ENCODE results near the gene MKNK2. TPM values are rescaled to one million over a fixed set of nuclear protein-coding genes. Genes with fewer than 3 reads are reported as not detected.

The MKNK2 gene
- total RNA-seq, 2 donors from 2014 or later, result 90.3 to 107 TPM

DNA sequence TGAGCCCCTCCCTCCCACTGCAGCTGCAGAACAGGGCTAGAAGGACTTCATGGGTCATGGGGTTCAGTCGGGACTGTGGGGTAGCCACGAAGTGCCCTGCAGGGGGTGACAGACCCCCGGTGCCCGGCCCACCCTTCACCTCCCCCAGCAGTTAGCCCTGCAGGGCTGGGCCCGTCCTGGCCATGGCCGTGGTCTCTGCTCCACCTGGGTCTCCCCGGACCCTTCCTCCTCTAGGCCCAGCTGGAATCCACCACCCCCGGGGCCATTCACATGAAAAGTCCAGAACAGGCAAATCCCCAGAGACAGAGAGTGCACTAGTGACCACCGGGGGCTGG is 17.3 kb downstream of the MKNK2 start:
- H3K9me3 ChIP-seq, result peaks cover 0 to 10% of the 10 kb centered on the region in 2 donors
- H3K36me3 ChIP-seq, result peaks cover 11% of the 10 kb centered on the region
- peak overlapping the region in 1 of 2 donors; percentile 95 for H3K27ac ChIP-seq
- TF ChIP-seq, protein P1, sequence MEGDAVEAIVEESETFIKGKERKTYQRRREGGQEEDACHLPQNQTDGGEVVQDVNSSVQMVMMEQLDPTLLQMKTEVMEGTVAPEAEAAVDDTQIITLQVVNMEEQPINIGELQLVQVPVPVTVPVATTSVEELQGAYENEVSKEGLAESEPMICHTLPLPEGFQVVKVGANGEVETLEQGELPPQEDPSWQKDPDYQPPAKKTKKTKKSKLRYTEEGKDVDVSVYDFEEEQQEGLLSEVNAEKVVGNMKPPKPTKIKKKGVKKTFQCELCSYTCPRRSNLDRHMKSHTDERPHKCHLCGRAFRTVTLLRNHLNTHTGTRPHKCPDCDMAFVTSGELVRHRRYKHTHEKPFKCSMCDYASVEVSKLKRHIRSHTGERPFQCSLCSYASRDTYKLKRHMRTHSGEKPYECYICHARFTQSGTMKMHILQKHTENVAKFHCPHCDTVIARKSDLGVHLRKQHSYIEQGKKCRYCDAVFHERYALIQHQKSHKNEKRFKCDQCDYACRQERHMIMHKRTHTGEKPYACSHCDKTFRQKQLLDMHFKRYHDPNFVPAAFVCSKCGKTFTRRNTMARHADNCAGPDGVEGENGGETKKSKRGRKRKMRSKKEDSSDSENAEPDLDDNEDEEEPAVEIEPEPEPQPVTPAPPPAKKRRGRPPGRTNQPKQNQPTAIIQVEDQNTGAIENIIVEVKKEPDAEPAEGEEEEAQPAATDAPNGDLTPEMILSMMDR (IDR thresholded peaks at IDR 0.05), result no peak
- DNase-seq (ENCODE audit: low spot score), result no peak
- H3K4me3 ChIP-seq, result no peak overlapping the region
- peaks cover 0 to 36% of the 10 kb centered on the region in 2 donors for H3K4me1 ChIP-seq
- no peaks in the 10 kb centered on the region for H3K27me3 ChIP-seq

DNA sequence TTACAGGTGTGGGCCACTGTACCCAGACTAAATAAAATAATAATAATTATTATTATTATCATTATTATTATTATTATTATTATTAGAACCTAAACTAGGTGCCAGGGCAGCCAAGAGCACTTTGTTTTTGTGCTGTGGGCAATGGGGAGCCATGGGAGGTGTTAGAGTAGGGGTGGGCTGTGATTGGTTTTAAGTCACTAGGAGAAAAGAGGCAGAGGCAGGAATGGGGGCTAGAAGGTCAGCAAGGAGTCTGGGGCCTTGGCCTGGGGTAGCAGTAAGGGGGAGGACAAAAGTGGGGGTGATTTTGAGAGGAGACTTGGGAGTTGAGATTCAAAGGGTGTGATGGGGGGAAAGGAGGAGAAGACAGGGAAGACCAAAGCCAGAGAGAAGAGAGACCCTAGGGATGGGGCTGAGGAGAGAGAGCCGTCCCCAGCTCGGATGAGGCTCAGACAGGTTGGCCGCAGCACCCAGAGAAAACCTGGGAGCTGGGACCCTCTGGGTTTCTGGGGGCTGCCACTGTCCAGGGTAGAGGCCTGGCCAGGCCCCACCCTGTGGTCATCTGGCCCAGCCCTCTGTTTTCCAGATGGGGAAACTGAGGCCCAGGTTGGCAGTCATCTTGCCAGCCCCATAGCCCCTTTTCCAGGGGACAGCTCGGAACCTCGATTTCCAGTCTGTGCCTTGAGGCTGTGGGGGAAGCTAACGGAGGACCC is 17.8 kb downstream of the MKNK2 start:
- peaks cover 5% of the 10 kb centered on the region for H3K36me3 ChIP-seq
- H3K27ac ChIP-seq, result peak overlapping the region; percentile 94 to 95
- TF ChIP-seq, protein P1 (IDR thresholded peaks at IDR 0.05), result no peak
- no peak for DNase-seq (ENCODE audit: low spot score)
- H3K4me1 ChIP-seq, result peaks cover 0 to 41% of the 10 kb centered on the region in 2 donors
- H3K4me3 ChIP-seq, result no peak overlapping the region
- H3K27me3 ChIP-seq, result no peaks in the 10 kb centered on the region
- peaks cover 0 to 10% of the 10 kb centered on the region in 2 donors for H3K9me3 ChIP-seq

DNA sequence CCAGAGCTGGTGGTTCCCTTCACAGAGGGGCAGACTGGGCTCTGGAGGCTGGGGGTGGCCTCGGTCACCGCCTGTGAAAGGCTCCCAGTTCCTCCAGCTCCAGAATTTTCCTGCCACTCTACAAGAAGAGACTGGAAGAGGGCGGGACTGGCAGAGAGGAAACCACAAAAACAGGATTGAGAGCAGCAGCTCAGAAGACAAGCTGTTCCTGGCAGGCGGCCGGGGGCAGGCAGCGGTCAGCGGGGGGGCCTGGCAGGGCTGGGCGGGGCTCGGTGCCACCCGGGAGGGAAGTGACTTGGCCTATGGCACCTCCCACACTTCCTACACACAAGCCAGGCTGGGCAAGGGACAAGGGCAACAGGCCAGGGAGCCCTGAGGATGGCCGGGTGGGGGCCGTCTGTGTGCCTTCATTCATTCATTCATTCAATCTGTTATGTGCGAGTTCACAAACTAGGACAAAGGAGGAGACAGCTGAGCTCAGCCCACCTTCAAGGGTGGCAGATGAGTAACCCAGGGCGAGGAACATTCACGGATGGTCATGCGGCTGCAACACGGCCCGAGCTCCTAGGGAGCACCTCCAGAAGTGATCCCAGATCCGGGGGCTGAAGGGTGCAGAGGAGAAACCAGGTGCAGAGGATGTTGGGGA is 18.6 kb downstream of the MKNK2 start:
- TF ChIP-seq, protein P1 (IDR thresholded peaks at IDR 0.05), result no peak
- Histone ChIP-seq H3K9me3 (peaks cover 0 to 10% of the 10 kb centered on the region in 2 donors), H3K4me3 (peak overlapping the region in 1 of 2 donors; percentile 16), H3K27me3 (no peaks in the 10 kb centered on the region), H3K36me3 (no peaks in the 10 kb centered on the region), H3K27ac (peak overlapping the region; percentile 94 to 95), H3K4me1 (peaks cover 0 to 45% of the 10 kb centered on the region in 2 donors)
- peak; percentile 97 for DNase-seq (ENCODE audit: low spot score)

DNA sequence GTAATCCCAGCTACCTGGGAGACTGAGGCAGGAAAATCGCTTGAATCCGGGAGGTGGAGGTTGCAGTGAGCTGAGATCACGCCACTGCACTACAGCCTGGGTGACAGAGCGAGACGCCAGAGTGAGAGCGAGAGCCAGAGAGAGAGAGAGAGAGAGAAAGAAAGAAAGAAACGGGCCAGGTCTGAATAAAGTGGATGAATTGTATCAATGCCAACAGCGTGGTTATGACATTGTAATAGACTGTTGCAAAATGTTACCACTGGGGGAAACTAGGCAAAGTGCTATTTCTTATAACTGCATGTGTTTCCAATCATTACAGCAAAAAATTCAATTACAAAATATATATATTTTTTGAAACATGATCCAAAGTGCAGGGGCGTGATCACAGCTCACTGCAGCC is 23.7 kb downstream of the MKNK2 start:
- no peak for DNase-seq (ENCODE audit: low spot score)
- no peaks in the 10 kb centered on the region for H3K36me3 ChIP-seq
- no peak overlapping the region for H3K4me3 ChIP-seq
- H3K27me3 ChIP-seq, result no peaks in the 10 kb centered on the region
- TF ChIP-seq, protein P1 (IDR thresholded peaks at IDR 0.05), result no peak
- H3K4me1 ChIP-seq, result peaks cover 0 to 30% of the 10 kb centered on the region in 2 donors
- H3K27ac ChIP-seq, result no peak overlapping the region
- peaks cover 0 to 3% of the 10 kb centered on the region in 2 donors for H3K9me3 ChIP-seq

DNA sequence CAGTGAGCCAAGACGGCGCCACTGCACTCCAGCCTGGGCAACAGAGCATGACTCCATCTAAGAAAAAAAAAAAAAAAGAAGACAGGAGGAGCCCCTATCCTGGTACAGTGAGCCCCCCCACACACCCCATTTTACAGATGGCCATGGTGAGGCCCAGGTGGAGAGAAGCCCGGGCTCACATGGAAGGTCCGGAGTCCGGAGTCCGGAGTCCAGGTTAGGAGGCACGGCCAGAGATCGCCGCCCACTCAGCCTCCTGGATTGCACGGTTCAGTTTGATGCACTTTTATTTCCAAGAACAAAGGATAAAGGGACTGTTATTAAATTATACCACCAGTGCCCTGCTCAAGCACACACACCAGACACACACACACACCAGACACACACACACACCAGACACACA is 24.3 kb downstream of the MKNK2 start:
- Histone ChIP-seq H3K4me3 (no peak overlapping the region), H3K27ac (no peak overlapping the region), H3K4me1 (peaks cover 0 to 24% of the 10 kb centered on the region in 2 donors), H3K27me3 (no peaks in the 10 kb centered on the region), H3K36me3 (no peaks in the 10 kb centered on the region), H3K9me3 (peaks cover 0 to 3% of the 10 kb centered on the region in 2 donors)
- TF ChIP-seq, protein P1 (IDR thresholded peaks at IDR 0.05), result no peak
- no peak for DNase-seq (ENCODE audit: low spot score)
